Right hindlimb (tissue), 1 donor: ENCODE results near the gene RBM20.
"Not testable (repeated sequence)": the region's sequence is repeated elsewhere in the genome, so short reads cannot be mapped to it uniquely, and the experiment has no call there.

Source experiments
- DNase-seq: peaks from one replicate; pipeline ENCODE4 v3.0.0-alpha.2; 2018

RBM20 gene

GRCh38 chr10:110767601-110768000 is 123.5 kb downstream of the RBM20 start:
- DNase-seq, result not testable (repeated sequence)

- no peak for DNase-seq
These were observed 126.1 kb downstream of the RBM20 start for GRCh38 chr10:110770243-110770642.

GRCh38 chr10:110771486-110771885 is 127.3 kb downstream of the RBM20 start:
- DNase-seq, result no peak

- no peak for DNase-seq
These were observed 127.9 kb downstream of the RBM20 start for GRCh38 chr10:110771991-110772390.

- DNase-seq, result no peak
These were observed 128.4 kb downstream of the RBM20 start for GRCh38 chr10:110772454-110773025.

- DNase-seq, result no peak
These were observed 129.5 kb downstream of the RBM20 start for GRCh38 chr10:110773693-110774068.

GRCh38 chr10:110774069-110775019 is 130.2 kb downstream of the RBM20 start:
- DNase-seq, result no peak

- DNase-seq, result no peak
These were observed 130.9 kb downstream of the RBM20 start for GRCh38 chr10:110775020-110775375.

GRCh38 chr10:110775406-110775805 is 131.3 kb downstream of the RBM20 start:
- DNase-seq, result no peak

- DNase-seq, result no peak
These were observed 132.9 kb downstream of the RBM20 start for GRCh38 chr10:110777017-110777416.

- DNase-seq, result no peak
These were observed 133.5 kb downstream of the RBM20 start for GRCh38 chr10:110777661-110778060.

GRCh38 chr10:110778211-110778610 is 134.1 kb downstream of the RBM20 start:
- DNase-seq, result no peak

- DNase-seq, result no peak
These were observed 135.4 kb downstream of the RBM20 start for GRCh38 chr10:110779489-110779888.

GRCh38 chr10:110780704-110781103 is 136.6 kb downstream of the RBM20 start:
- peak; percentile 39 for DNase-seq

GRCh38 chr10:110781139-110781538 is 137.0 kb downstream of the RBM20 start:
- DNase-seq, result no peak

GRCh38 chr10:110782616-110783015 is 138.5 kb downstream of the RBM20 start:
- no peak for DNase-seq

- no peak for DNase-seq
These were observed 139.5 kb downstream of the RBM20 start for GRCh38 chr10:110783509-110784107.

- no peak for DNase-seq
These were observed 140.1 kb downstream of the RBM20 start for GRCh38 chr10:110784198-110784597.

GRCh38 chr10:110786172-110786571 is 142.0 kb downstream of the RBM20 start:
- no peak for DNase-seq

- DNase-seq, result no peak
These were observed 144.7 kb downstream of the RBM20 start for GRCh38 chr10:110788620-110789385.

GRCh38 chr10:110789604-110790433 is 145.7 kb downstream of the RBM20 start:
- no peak for DNase-seq

- DNase-seq, result no peak
These were observed 146.9 kb downstream of the RBM20 start for GRCh38 chr10:110790913-110791506.
